K562 (cell line): ENCODE results near the gene WDR46. TPM values are rescaled to one million over a fixed set of nuclear protein-coding genes. Genes with fewer than 3 reads are reported as not detected.

Source experiments
- BCOR ChIP-seq: fragments of 450-650 bp; IDR thresholded peaks from 2 replicates; pipeline ENCODE4 v1.6.1; 2016
- ESRRA ChIP-seq: fragments of 450-650 bp; IDR thresholded peaks from 2 replicates; pipeline ENCODE4 v1.6.1; 2014; ENCODE audit warnings: low read depth, mild to moderate bottlenecking, moderate library complexity, borderline replicate concordance
- FIP1L1 ChIP-seq: fragments of 200-400 bp; formaldehyde crosslinking; IDR thresholded peaks from 2 replicates; pipeline ENCODE4 v1.6.1; 2018; ENCODE audit warnings: mild to moderate bottlenecking, low read depth, low read length; ENCODE audit not compliant: poor library complexity, severe bottlenecking
- GATA2 ChIP-seq: sonication (generic); formaldehyde crosslinking; IDR thresholded peaks from 2 replicates; pipeline ENCODE4 v1.4.0; 2020; ENCODE audit warnings: mild to moderate bottlenecking, missing genetic modification reagents
- GTF3C2 ChIP-seq: IDR thresholded peaks from 3 replicates; pipeline ENCODE4 v1.6.1; 2011; ENCODE audit warnings: borderline replicate concordance, mild to moderate bottlenecking, moderate library complexity; ENCODE audit not compliant: insufficient read length; ENCODE audit errors: extremely low read depth
- HNRNPL ChIP-seq: fragments of 200-400 bp; formaldehyde crosslinking; IDR thresholded peaks from 2 replicates; pipeline ENCODE4 v1.6.1; 2017; ENCODE audit warnings: low read depth, mild to moderate bottlenecking, low read length
- RFX7 ChIP-seq: fragments of 250-450 bp; sonication (Bioruptor Pico); IDR thresholded peaks from 2 replicates; pipeline ENCODE4 v1.5.1; 2021; ENCODE audit warnings: mild to moderate bottlenecking
- SIN3B ChIP-seq: fragments of 450-650 bp; IDR thresholded peaks from 2 replicates; pipeline ENCODE4 v1.6.1; 2017; ENCODE audit warnings: low read depth, mild to moderate bottlenecking, moderate library complexity
- ZNF766 ChIP-seq: fragments of 200-800 bp; sonication (Bioruptor generic); conservative IDR thresholded peaks from 2 replicates; pipeline ENCODE4 v1.6.1; 2016; ENCODE audit warnings: missing genetic modification characterization, missing compliant biosample characterization
- polyA plus RNA-seq, 8 experiments: library from polyadenylated mRNA; depleted of rRNA in 4 of 8; stranded (reverse) in 5 of 8; unstranded in 3 of 8; fragments of >200 nt; fragmentation: Nextera tagmentation in 2 of 8; fragmentation: Illumina TruSeq in 1 of 8; extraction: Ambion mirVana in 2 of 8; extraction: Trizol in 1 of 8; gene quantifications; 2 replicates each; pipeline versions ENCODE4 v1.2.1 to v1.2.3, GENCODE V29; 2011 to 2014; ENCODE audit warnings: inconsistent platforms in 1 of 8, missing spikeins in 1 of 8
- total RNA-seq, 7 experiments: library from RNA; depleted of rRNA in 6 of 7; stranded (reverse); fragments of >200 nt in 6 of 7; fragmentation: Illumina TruSeq in 2 of 7; extraction: Trizol in 2 of 7; gene quantifications; 2 replicates each; pipeline versions ENCODE4 v1.2.1 to v1.2.3, GENCODE V29; 2011 to 2021; ENCODE audit warnings: low replicate concordance in 1 of 7
- TF ChIP-seq, protein P1 (sequence below), 3 experiments: fragments of 200-800 bp in 1 of 3; fragments of 250-450 bp in 1 of 3; fragments of 450-650 bp in 1 of 3; sonication (Bioruptor Pico) in 1 of 3; sonication (Bioruptor generic) in 1 of 3; formaldehyde crosslinking in 1 of 3; IDR thresholded peaks; 2 replicates each; pipeline versions ENCODE4 v1.6.1 to v1.8.0; 2016 to 2022; ENCODE audit warnings: mild to moderate bottlenecking in 2 of 3, missing genetic modification characterization in 2 of 3, missing compliant biosample characterization in 1 of 3, moderate library complexity in 1 of 3
- TF ChIP-seq, protein P2 (sequence below), 3 experiments: fragments of 200-800 bp in 1 of 3; sonication (Bioruptor generic) in 1 of 3; sonication (generic) in 1 of 3; formaldehyde crosslinking in 1 of 3; IDR thresholded peaks; 2 replicates each; pipeline versions ENCODE4 v1.6.1 to v1.8.0; 2016 to 2022; ENCODE audit warnings: mild to moderate bottlenecking in 2 of 3, missing compliant biosample characterization in 2 of 3, missing genetic modification characterization in 2 of 3, missing genetic modification reagents in 1 of 3

The WDR46 gene
- total and polyA plus RNA-seq, 9 of the 15 experiments (the other 6 are each of a cell fraction or from before 2014, with no cell fraction given), result 8.9 to 146 (median 93.1) TPM

DNA sequence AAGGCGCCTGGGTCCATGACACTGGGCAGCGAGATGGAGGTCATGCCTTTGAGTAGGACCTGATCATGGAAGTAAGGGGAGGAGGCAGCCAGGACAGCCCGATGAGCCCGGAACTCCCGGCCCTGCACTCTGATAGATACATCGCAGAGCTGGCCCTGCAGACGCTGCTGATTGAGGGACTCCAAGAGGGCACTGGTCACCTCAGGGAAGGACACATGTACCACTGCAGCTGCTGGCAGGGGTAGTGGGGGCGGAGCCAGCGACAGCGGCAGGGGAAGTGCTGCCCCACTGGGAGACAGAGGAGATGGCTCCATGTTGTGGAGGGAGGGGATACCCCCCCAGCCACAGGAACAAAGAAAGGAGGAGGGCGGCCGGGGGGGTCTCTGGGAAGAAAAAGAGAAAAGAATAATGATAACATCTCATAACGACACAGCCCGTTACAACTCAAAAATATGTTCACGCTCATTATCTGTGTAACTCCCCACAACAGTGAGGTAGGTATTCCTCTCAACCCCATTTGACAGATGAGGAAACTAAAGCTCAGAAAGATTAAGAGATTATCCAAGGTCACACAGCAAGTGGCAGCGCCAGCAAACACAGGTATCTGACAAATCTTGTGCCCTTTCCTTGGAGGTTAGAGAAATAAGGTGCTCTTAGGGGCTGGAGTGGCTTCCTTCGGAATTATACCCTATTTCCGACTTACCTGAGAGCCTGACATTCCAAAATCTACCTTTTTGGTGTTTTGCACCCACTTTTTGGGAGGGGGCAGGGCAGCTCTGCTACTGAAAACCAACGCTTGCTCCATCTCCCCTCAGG, 27.8 kb upstream of the WDR46 start (continued):
- TF ChIP-seq, protein P1, sequence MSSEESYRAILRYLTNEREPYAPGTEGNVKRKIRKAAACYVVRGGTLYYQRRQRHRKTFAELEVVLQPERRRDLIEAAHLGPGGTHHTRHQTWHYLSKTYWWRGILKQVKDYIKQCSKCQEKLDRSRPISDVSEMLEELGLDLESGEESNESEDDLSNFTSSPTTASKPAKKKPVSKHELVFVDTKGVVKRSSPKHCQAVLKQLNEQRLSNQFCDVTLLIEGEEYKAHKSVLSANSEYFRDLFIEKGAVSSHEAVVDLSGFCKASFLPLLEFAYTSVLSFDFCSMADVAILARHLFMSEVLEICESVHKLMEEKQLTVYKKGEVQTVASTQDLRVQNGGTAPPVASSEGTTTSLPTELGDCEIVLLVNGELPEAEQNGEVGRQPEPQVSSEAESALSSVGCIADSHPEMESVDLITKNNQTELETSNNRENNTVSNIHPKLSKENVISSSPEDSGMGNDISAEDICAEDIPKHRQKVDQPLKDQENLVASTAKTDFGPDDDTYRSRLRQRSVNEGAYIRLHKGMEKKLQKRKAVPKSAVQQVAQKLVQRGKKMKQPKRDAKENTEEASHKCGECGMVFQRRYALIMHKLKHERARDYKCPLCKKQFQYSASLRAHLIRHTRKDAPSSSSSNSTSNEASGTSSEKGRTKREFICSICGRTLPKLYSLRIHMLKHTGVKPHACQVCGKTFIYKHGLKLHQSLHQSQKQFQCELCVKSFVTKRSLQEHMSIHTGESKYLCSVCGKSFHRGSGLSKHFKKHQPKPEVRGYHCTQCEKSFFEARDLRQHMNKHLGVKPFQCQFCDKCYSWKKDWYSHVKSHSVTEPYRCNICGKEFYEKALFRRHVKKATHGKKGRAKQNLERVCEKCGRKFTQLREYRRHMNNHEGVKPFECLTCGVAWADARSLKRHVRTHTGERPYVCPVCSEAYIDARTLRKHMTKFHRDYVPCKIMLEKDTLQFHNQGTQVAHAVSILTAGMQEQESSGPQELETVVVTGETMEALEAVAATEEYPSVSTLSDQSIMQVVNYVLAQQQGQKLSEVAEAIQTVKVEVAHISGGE (CRISPR knock-in tag; IDR thresholded peaks at IDR 0.05), result no peak
- TF ChIP-seq BCOR (peak; percentile 88), GTF3C2 (no peak), SIN3B (no peak), RFX7 (peak; percentile 25; the same call in 1 of the 2 replicates), HNRNPL (no peak), FIP1L1 (no peak), ZNF766 (CRISPR knock-in tag) (no peak), ESRRA (peak; percentile 72), GATA2 (peak; percentile 84)
- TF ChIP-seq, protein P2, sequence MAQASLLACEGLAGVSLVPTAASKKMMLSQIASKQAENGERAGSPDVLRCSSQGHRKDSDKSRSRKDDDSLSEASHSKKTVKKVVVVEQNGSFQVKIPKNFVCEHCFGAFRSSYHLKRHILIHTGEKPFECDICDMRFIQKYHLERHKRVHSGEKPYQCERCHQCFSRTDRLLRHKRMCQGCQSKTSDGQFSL (CRISPR knock-in tag; IDR thresholded peaks at IDR 0.05), result 0 out of 2 replicates have a peak, but pooled peaks have one; percentile 31
- TF ChIP-seq, protein P2 (tag; IDR thresholded peaks at IDR 0.05), result no peak
